H9 (cell line): ENCODE results near the gene INTS6. TPM values are rescaled to one million over a fixed set of nuclear protein-coding genes. Genes with fewer than 3 reads are reported as not detected.

ENCODE experiments used
- DNase-seq: peaks from one replicate; pipeline ENCODE4 v3.0.0-alpha.2; 2017
- H2AFZ ChIP-seq: one replicate; pipeline ENCODE4 v1.6.1; 2013; ENCODE audit warnings: mild to moderate bottlenecking, low read length, control low read depth, moderate library complexity
- H2AK5ac ChIP-seq: 2 replicates; pipeline ENCODE4 v1.6.1; 2013; ENCODE audit warnings: low read length, control low read depth, mixed read lengths; ENCODE audit not compliant: insufficient read length
- H2BK120ac ChIP-seq: one replicate; pipeline ENCODE4 v1.6.1; 2013; ENCODE audit warnings: low read depth, mild to moderate bottlenecking, low read length, control low read depth, inconsistent platforms; ENCODE audit not compliant: poor library complexity, severe bottlenecking
- H2BK12ac ChIP-seq: 2 replicates; pipeline ENCODE4 v1.6.1; 2013; ENCODE audit warnings: low read length, control low read depth, mixed read lengths, low read depth; ENCODE audit not compliant: insufficient read length
- H2BK15ac ChIP-seq: 2 replicates; pipeline ENCODE4 v1.6.1; 2013; ENCODE audit warnings: low read depth, low read length, control low read depth
- H2BK20ac ChIP-seq: one replicate; pipeline ENCODE4 v1.6.1; 2013; ENCODE audit warnings: low read depth, mild to moderate bottlenecking, low read length, control low read depth, inconsistent platforms; ENCODE audit not compliant: poor library complexity, severe bottlenecking
- H2BK5ac ChIP-seq: 2 replicates; pipeline ENCODE4 v1.6.1; 2013; ENCODE audit warnings: low read length, control low read depth, mixed read lengths; ENCODE audit not compliant: insufficient read length
- H3K14ac ChIP-seq: 2 replicates; pipeline ENCODE4 v1.6.1; 2013; ENCODE audit warnings: low read length, control low read depth; ENCODE audit not compliant: insufficient read depth
- H3K18ac ChIP-seq: 2 replicates; pipeline ENCODE4 v1.6.1; 2013; ENCODE audit warnings: low read depth, mild to moderate bottlenecking, mixed read lengths, low read length, control low read depth; ENCODE audit not compliant: insufficient read length
- H3K23ac ChIP-seq: 2 replicates; pipeline ENCODE4 v1.6.1; 2013; ENCODE audit warnings: low read length, control low read depth, mixed read lengths, low read depth; ENCODE audit not compliant: insufficient read length
- H3K23me2 ChIP-seq: 2 replicates; pipeline ENCODE4 v1.6.1; 2013; ENCODE audit warnings: low read depth, mild to moderate bottlenecking, mixed read lengths, low read length, control low read depth; ENCODE audit not compliant: insufficient read length, poor library complexity, severe bottlenecking
- H3K27ac ChIP-seq: 2 replicates; pipeline ENCODE4 v1.5.1; 2013; ENCODE audit warnings: low read length, control low read depth, mixed read lengths, low read depth; ENCODE audit not compliant: insufficient read length
- H3K27me3 ChIP-seq: 2 replicates; pipeline ENCODE4 v1.6.1; 2013; ENCODE audit warnings: low read length, control low read depth, inconsistent platforms; ENCODE audit not compliant: insufficient read depth
- H3K4ac ChIP-seq: 2 replicates; pipeline ENCODE4 v1.6.1; 2013; ENCODE audit warnings: low read depth, mild to moderate bottlenecking, control low read depth, inconsistent platforms, low read length, moderate library complexity
- H3K4me1 ChIP-seq: 2 replicates; pipeline ENCODE4 v1.6.1; 2013; ENCODE audit warnings: low read length, control low read depth, inconsistent platforms; ENCODE audit not compliant: insufficient read depth
- H3K4me2 ChIP-seq: 2 replicates; pipeline ENCODE4 v1.6.1; 2013; ENCODE audit warnings: low read length, control low read depth, mixed read lengths; ENCODE audit not compliant: insufficient read length, insufficient read depth
- H3K56ac ChIP-seq: 2 replicates; pipeline ENCODE4 v1.6.1; 2013; ENCODE audit warnings: low read depth, mild to moderate bottlenecking, mixed read lengths, low read length, control low read depth; ENCODE audit not compliant: insufficient read length
- H3K79me1 ChIP-seq: 2 replicates; pipeline ENCODE4 v1.6.1; 2013; ENCODE audit warnings: low read depth, mild to moderate bottlenecking, moderate library complexity, low read length, control low read depth, inconsistent platforms; ENCODE audit not compliant: insufficient read depth, poor library complexity, severe bottlenecking
- H3K79me2 ChIP-seq: 2 replicates; pipeline ENCODE4 v1.6.1; 2013; ENCODE audit warnings: low read length, control low read depth, inconsistent platforms; ENCODE audit not compliant: insufficient read depth
- H3K9ac ChIP-seq: 2 replicates; pipeline ENCODE4 v1.6.1; 2013; ENCODE audit warnings: low read length, control low read depth, mixed read lengths; ENCODE audit not compliant: insufficient read length; ENCODE audit errors: extremely low read depth
- H3K9me3 ChIP-seq: one replicate; pipeline ENCODE4 v1.6.1; 2013; ENCODE audit warnings: low read depth, low read length, inconsistent platforms; ENCODE audit not compliant: control insufficient read depth
- H3T11ph ChIP-seq: one replicate; pipeline ENCODE4 v1.6.1; 2013; ENCODE audit warnings: mild to moderate bottlenecking, low read length, control low read depth, inconsistent platforms
- H4K20me1 ChIP-seq: one replicate; pipeline ENCODE4 v1.6.1; 2013; ENCODE audit not compliant: control insufficient read depth, insufficient read length, insufficient read depth
- H4K5ac ChIP-seq: 2 replicates; pipeline ENCODE4 v1.6.1; 2013; ENCODE audit warnings: low read depth, mild to moderate bottlenecking, mixed read lengths, low read length, control low read depth; ENCODE audit not compliant: insufficient read length
- H4K8ac ChIP-seq: replicated peaks from 2 replicates; pipeline ENCODE4 v1.6.1; 2013; ENCODE audit warnings: low read length, control low read depth, mixed read lengths, low read depth; ENCODE audit not compliant: insufficient read length
- H4K91ac ChIP-seq: 2 replicates; pipeline ENCODE4 v1.6.1; 2013; ENCODE audit warnings: low read depth, mild to moderate bottlenecking, moderate library complexity, mixed read lengths, low read length, control low read depth; ENCODE audit not compliant: insufficient read length
- H3K27ac Mint-ChIP-seq, 3 experiments: 2 replicates in 2 of 3; 3 replicates in 1 of 3; pipeline ENCODE4 v1.8.0; 2020 to 2021; ENCODE audit warnings: mixed read lengths in 3 of 3, mild to moderate bottlenecking in 1 of 3, moderate library complexity in 1 of 3
- H3K27me3 Mint-ChIP-seq: 2 replicates; pipeline ENCODE4 v1.8.0; 2021; ENCODE audit warnings: low read depth, mild to moderate bottlenecking, moderate library complexity, mixed read lengths
- H3K36me3 Mint-ChIP-seq, 3 experiments: 2 replicates in 2 of 3; 3 replicates in 1 of 3; pipeline ENCODE4 v1.8.0; 2020 to 2021; ENCODE audit warnings: low read depth in 3 of 3, mixed read lengths in 3 of 3; ENCODE audit not compliant: insufficient read depth in 1 of 3
- H3K4me1 Mint-ChIP-seq, 2 experiments: 2 replicates each; pipeline ENCODE4 v1.8.0; 2020; ENCODE audit warnings: mixed read lengths in 2 of 2
- H3K4me3 Mint-ChIP-seq, 2 experiments: 2 replicates in 1 of 2; 3 replicates in 1 of 2; pipeline ENCODE4 v1.8.0; 2020 to 2021; ENCODE audit warnings: mild to moderate bottlenecking in 2 of 2, mixed read lengths in 2 of 2, moderate library complexity in 1 of 2
- H3K9me3 Mint-ChIP-seq, 2 experiments: 2 replicates in 1 of 2; 3 replicates in 1 of 2; pipeline ENCODE4 v1.8.0; 2020; ENCODE audit warnings: mild to moderate bottlenecking in 2 of 2, mixed read lengths in 2 of 2, moderate library complexity in 1 of 2
- whole genome bisulfite sequencing: extraction: QIAGEN DNeasy Blood & Tissue Kit; methylation state at CpG from one replicate; pipeline ENCODE4 v1.1.7; 2013; ENCODE audit warnings: missing lambda C conversion rate, low lambda C conversion rate, mixed read lengths; ENCODE audit not compliant: insufficient read length; ENCODE audit errors: extremely low coverage; 5-methylcytosine and 5-hydroxymethylcytosine counted together
- total RNA-seq: library from RNA; stranded (reverse); gene quantifications from 2 replicates; pipeline ENCODE4 v1.2.1, GENCODE V29; 2021
- TF ChIP-seq, protein P1 (sequence below): fragments of 200-600 bp; sonication (generic); conservative IDR thresholded peaks from 3 replicates; pipeline ENCODE4 v1.8.0; 2021; ENCODE audit warnings: antibody characterized with exemption, mild to moderate bottlenecking

The INTS6 gene
- total RNA-seq, 1 experiment from 2014 or later = 61.2 TPM

DNA sequence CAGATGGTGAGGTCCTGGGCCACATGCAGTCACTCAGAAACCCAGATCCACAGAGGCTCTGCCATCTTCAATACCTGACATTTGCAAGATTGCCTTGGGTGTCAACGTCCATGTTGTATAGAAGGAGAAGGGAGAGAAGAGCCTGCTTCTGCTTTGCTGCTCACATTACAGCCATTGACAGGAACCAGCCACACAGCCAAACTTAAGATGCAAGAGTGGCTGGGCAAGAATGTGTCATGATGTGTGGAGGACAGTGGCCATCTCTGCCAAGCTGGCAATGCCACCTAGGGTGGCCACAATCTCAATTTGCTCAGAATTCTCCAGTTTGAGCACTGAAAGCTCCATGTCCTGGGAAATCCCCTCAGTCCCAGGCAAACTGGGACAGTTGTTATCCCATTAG is 139.2 kb downstream of the INTS6 start:
- H2BK12ac ChIP-seq = no peak overlapping the region
- H4K91ac ChIP-seq = no peak overlapping the region
- H3K79me2 ChIP-seq = no peaks in the 10 kb centered on the region
- no peak overlapping the region for H2BK5ac ChIP-seq
- no peak overlapping the region for H2AK5ac ChIP-seq
- TF ChIP-seq, protein P1, sequence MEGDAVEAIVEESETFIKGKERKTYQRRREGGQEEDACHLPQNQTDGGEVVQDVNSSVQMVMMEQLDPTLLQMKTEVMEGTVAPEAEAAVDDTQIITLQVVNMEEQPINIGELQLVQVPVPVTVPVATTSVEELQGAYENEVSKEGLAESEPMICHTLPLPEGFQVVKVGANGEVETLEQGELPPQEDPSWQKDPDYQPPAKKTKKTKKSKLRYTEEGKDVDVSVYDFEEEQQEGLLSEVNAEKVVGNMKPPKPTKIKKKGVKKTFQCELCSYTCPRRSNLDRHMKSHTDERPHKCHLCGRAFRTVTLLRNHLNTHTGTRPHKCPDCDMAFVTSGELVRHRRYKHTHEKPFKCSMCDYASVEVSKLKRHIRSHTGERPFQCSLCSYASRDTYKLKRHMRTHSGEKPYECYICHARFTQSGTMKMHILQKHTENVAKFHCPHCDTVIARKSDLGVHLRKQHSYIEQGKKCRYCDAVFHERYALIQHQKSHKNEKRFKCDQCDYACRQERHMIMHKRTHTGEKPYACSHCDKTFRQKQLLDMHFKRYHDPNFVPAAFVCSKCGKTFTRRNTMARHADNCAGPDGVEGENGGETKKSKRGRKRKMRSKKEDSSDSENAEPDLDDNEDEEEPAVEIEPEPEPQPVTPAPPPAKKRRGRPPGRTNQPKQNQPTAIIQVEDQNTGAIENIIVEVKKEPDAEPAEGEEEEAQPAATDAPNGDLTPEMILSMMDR = no peak
- H3K27me3 ChIP-seq = no peaks in the 10 kb centered on the region
- no CpG with 5 or more reads among the region's 1 CpG for WGBS
- H3K79me1 ChIP-seq = no peaks in the 10 kb centered on the region
- no peak overlapping the region for H3K27ac Mint-ChIP-seq
- H3K27me3 Mint-ChIP-seq = no peaks in the 10 kb centered on the region; the same call in 1 of the 2 replicates
- no peak overlapping the region for H3T11ph ChIP-seq
- no peak overlapping the region for H3K4me3 Mint-ChIP-seq
- H2BK20ac ChIP-seq = no peak overlapping the region
- H3K4me2 ChIP-seq = no peak overlapping the region
- no peak overlapping the region for H3K18ac ChIP-seq
- no peak overlapping the region for H4K8ac ChIP-seq
- H3K9ac ChIP-seq = no peak overlapping the region
- H3K4ac ChIP-seq = no peak overlapping the region
- H3K9me3 Mint-ChIP-seq = peaks cover 3% of the 10 kb centered on the region in 2 experiments; a peak in 3 of 5 replicates
- H3K23ac ChIP-seq = no peak overlapping the region
- H2BK120ac ChIP-seq = no peak overlapping the region
- no peaks in the 10 kb centered on the region for H3K9me3 ChIP-seq
- no peaks in the 10 kb centered on the region for H3K23me2 ChIP-seq
- peaks cover 0 to 11% (median 2%) of the 10 kb centered on the region in 3 experiments; a peak in 4 of 7 replicates for H3K36me3 Mint-ChIP-seq
- H3K27ac ChIP-seq = no peak overlapping the region
- H4K20me1 ChIP-seq = no peaks in the 10 kb centered on the region
- H3K14ac ChIP-seq = no peak overlapping the region
- H2AFZ ChIP-seq = no peak overlapping the region
- H4K5ac ChIP-seq = no peak overlapping the region
- no peak overlapping the region for H3K56ac ChIP-seq
- no peak for DNase-seq
- no peak overlapping the region for H2BK15ac ChIP-seq
- H3K4me1 Mint-ChIP-seq = peaks cover 35% of the 10 kb centered on the region in 2 experiments
- peaks cover 6% of the 10 kb centered on the region for H3K4me1 ChIP-seq
